Right renal cortex interstitium (tissue), 3 donors: Measurements from ENCODE around the gene DLL3. TPM values are rescaled to one million over a fixed set of nuclear protein-coding genes. Genes with fewer than 3 reads are reported as not detected.

Experiments used
- DNase-seq, 3 donors: peaks; one replicate each; pipeline ENCODE4 v3.0.0-alpha.2; 2013; ENCODE audit warnings: low read depth in 3 of 3, low spot score in 2 of 3
- polyA plus RNA-seq, 3 donors: library from polyadenylated mRNA; unstranded; fragments of 120-200 nt; gene quantifications; one replicate each; pipeline ENCODE4 v1.2.1, GENCODE V29; 2013; ENCODE audit not compliant: insufficient read length in 3 of 3

The DLL3 gene
- polyA plus RNA-seq, 3 donors = 0.29 to 0.61 (median 0.55) TPM

GRCh38 chr19:39544226-39544903, 45.6 kb downstream of the DLL3 start:
- no peak for DNase-seq

GRCh38 chr19:39544911-39545310, 46.2 kb downstream of the DLL3 start:
- DNase-seq = no peak

GRCh38 chr19:39546599-39546998, 47.9 kb downstream of the DLL3 start:
- DNase-seq = no peak

GRCh38 chr19:39550197-39550596, 51.5 kb downstream of the DLL3 start:
- no peak for DNase-seq

GRCh38 chr19:39553082-39553652, 54.4 kb downstream of the DLL3 start:
- no peak for DNase-seq

- no peak for DNase-seq
Measured at GRCh38 chr19:39554701-39555311, 56.1 kb downstream of the DLL3 start.

- DNase-seq = no peak
Measured at GRCh38 chr19:39555883-39556282, 57.1 kb downstream of the DLL3 start.

Other genes with a start within 250 kb of the DLL3 start
- gene IFNL2, start 230.6 kb upstream of the DLL3 start, polyA plus RNA-seq = not detected
- not detected for gene IFNL1, start 202.5 kb upstream of the DLL3 start, polyA plus RNA-seq
- 1 to 10 TPM in 2 of 3 donors, under 1 TPM in 1; 0.80 to 1.1 (median 1.1) TPM for gene LRFN1, start 178.1 kb upstream of the DLL3 start, polyA plus RNA-seq
- 10 to 100 TPM; 28.3 to 31.4 (median 28.6) TPM for gene GMFG, start 162.9 kb upstream of the DLL3 start, polyA plus RNA-seq
- gene SAMD4B, start 156.5 kb upstream of the DLL3 start, polyA plus RNA-seq = 100 to 1,000 TPM in 1 of 3 donors, 10 to 100 TPM in 2; 85.3 to 101 (median 91.6) TPM
- gene PAF1, start 107.8 kb upstream of the DLL3 start, polyA plus RNA-seq = 10 to 100 TPM; 73.5 to 73.8 (median 73.6) TPM
- 10 to 100 TPM; 38.8 to 41.8 (median 39.4) TPM for gene MED29, start 107.6 kb upstream of the DLL3 start, polyA plus RNA-seq
- 10 to 100 TPM; 15.4 to 59.7 (median 26.1) TPM for gene ZFP36, start 92.1 kb upstream of the DLL3 start, polyA plus RNA-seq
- gene PLEKHG2, start 86.3 kb upstream of the DLL3 start, polyA plus RNA-seq = 10 to 100 TPM; 53.2 to 68.0 (median 59.0) TPM
- 1,000 to 10,000 TPM; 1,117 to 1,257 (median 1,239) TPM for gene RPS16, start 63.0 kb upstream of the DLL3 start, polyA plus RNA-seq
- gene SUPT5H, start 53.4 kb upstream of the DLL3 start, polyA plus RNA-seq = 100 to 1,000 TPM; 127 to 145 (median 141) TPM
- 10 to 100 TPM; 67.3 to 77.8 (median 75.1) TPM for gene TIMM50, start 18.1 kb upstream of the DLL3 start, polyA plus RNA-seq
- gene SELENOV, start 16.2 kb downstream of the DLL3 start, polyA plus RNA-seq = 1 to 10 TPM; 3.6 to 7.6 (median 3.8) TPM
- 1 to 10 TPM; 3.3 to 4.2 (median 4.0) TPM for gene EID2B, start 33.9 kb downstream of the DLL3 start, polyA plus RNA-seq
- 10 to 100 TPM; 23.2 to 24.3 (median 24.3) TPM for gene EID2, start 41.2 kb downstream of the DLL3 start, polyA plus RNA-seq
- not detected for gene LGALS13, start 103.6 kb downstream of the DLL3 start, polyA plus RNA-seq
- gene LGALS16, start 157.0 kb downstream of the DLL3 start, polyA plus RNA-seq = not detected
- not detected for gene LGALS14, start 205.5 kb downstream of the DLL3 start, polyA plus RNA-seq
- gene CLC, start 239.1 kb downstream of the DLL3 start, polyA plus RNA-seq = 1 to 10 TPM in 2 of 3 donors, under 1 TPM in 1; 0.97 to 5.5 (median 2.3) TPM